ENCODE results near the gene EXPH5.

GRCh38 chr11:108494182-108494581 lies 99.4 kb downstream of the EXPH5 start:
- TF ChIP-seq CTCF (IDR thresholded peaks at IDR 0.05) (no peak), POLR2A (IDR thresholded peaks at IDR 0.05) (no peak)

Data from body of pancreas (tissue), 4 donors.